A673 (cell line): ENCODE measurements around the gene AADACL3. TPM values are rescaled to one million over a fixed set of nuclear protein-coding genes. Genes with fewer than 3 reads are reported as not detected.

Source experiments
- BruUV-seq: library from RNA; stranded (reverse); fragments of 400-500 nt; replicated peaks from 2 replicates; lab custom pipeline; 2021; lab: Mats Ljungman, UMichigan
- CTCF ChIA-PET: fragments of 300-600 bp; sonication (Branson Sonifier 250); formaldehyde crosslinking; loops from one replicate; lab custom pipeline; 2022; ENCODE audit warnings: antibody characterized with exemption; lab: Charles Lee
- POLR2A ChIA-PET: fragments of 300-600 bp; sonication (Branson Sonifier 250); formaldehyde crosslinking; loops from one replicate; lab custom pipeline; 2022; ENCODE audit warnings: antibody characterized with exemption; ENCODE audit not compliant: low non-redundant PET; lab: Charles Lee
- DNase-seq: peaks from one replicate; pipeline ENCODE4 v3.0.0-alpha.2; 2015; ENCODE audit warnings: low spot score
- H3K27ac ChIP-seq: fragments of 200-600 bp; sonication (generic); 2 replicates; pipeline ENCODE4 v1.5.1; 2016; ENCODE audit warnings: mixed run types, low read depth, mild to moderate bottlenecking, mixed read lengths, antibody characterized with exemption, low read length; ENCODE audit not compliant: poor library complexity, severe bottlenecking
- H3K27me3 ChIP-seq: fragments of 200-600 bp; sonication (generic); replicated peaks from 2 replicates; pipeline ENCODE4 v1.6.1; 2017; ENCODE audit warnings: mixed run types, low read depth, mild to moderate bottlenecking, mixed read lengths, antibody characterized with exemption, low read length; ENCODE audit not compliant: insufficient read depth, poor library complexity
- H3K36me3 ChIP-seq: fragments of 200-600 bp; sonication (generic); 2 replicates; pipeline ENCODE4 v1.6.1; 2016; ENCODE audit warnings: mixed run types, mild to moderate bottlenecking, mixed read lengths, antibody characterized with exemption, low read length; ENCODE audit not compliant: insufficient read depth, poor library complexity, severe bottlenecking
- H3K4me1 ChIP-seq: fragments of 200-600 bp; sonication (generic); 2 replicates; pipeline ENCODE4 v1.6.1; 2017; ENCODE audit warnings: mixed run types, mild to moderate bottlenecking, mixed read lengths, antibody characterized with exemption, low read length; ENCODE audit not compliant: insufficient read depth, poor library complexity, severe bottlenecking
- H3K4me3 ChIP-seq: fragments of 200-600 bp; sonication (generic); 2 replicates; pipeline ENCODE4 v1.5.1; 2016; ENCODE audit warnings: low read depth, mixed run types, mild to moderate bottlenecking, mixed read lengths, low read length; ENCODE audit not compliant: poor library complexity, severe bottlenecking
- H3K9me3 ChIP-seq: fragments of 200-600 bp; sonication (generic); 2 replicates; pipeline ENCODE4 v1.6.1; 2016; ENCODE audit warnings: mixed run types, low read depth, mild to moderate bottlenecking, mixed read lengths, antibody characterized with exemption, low read length; ENCODE audit not compliant: poor library complexity, severe bottlenecking
- CTCF ChIP-seq: fragments of 300-800, 200-600 bp; sonication (generic); conservative IDR thresholded peaks from 2 replicates; pipeline ENCODE4 v1.5.1; 2017; ENCODE audit warnings: low read depth, mild to moderate bottlenecking, antibody characterized with exemption, low read length, moderate library complexity, mixed read lengths
- EZH2 ChIP-seq: fragments of 200-600 bp; sonication (generic); IDR thresholded peaks from 2 replicates; pipeline ENCODE4 v1.6.1; 2017; ENCODE audit warnings: borderline replicate concordance, low read depth, mild to moderate bottlenecking, mixed read lengths, antibody characterized with exemption, low read length; ENCODE audit not compliant: poor library complexity, severe bottlenecking
- intact Hi-C: fragments of 100-400 bp; cut with micrococcal nuclease; formaldehyde crosslinking; loops from one replicate; pipeline ENCODE4 v1.10.0; 2022; ENCODE audit not compliant: unreplicated experiment
- total RNA-seq: library from RNA; stranded (reverse); gene quantifications from 2 replicates; pipeline ENCODE4 v1.2.3, GENCODE V29; 2021

The AADACL3 gene
- total RNA-seq, 1 experiment from 2014 or later: not detected

- H3K9me3 ChIP-seq: no peaks in the 10 kb centered on the region
Measured at GRCh38 chr1:12761781-12762180, 45.9 kb downstream of the AADACL3 start.

GRCh38 chr1:12762766-12763165 is 46.9 kb downstream of the AADACL3 start:
- no peaks in the 10 kb centered on the region for H3K27me3 ChIP-seq
- intact Hi-C loops: no loop called here
- no peaks in the 10 kb centered on the region for H3K36me3 ChIP-seq
- ChIA-PET POLR2A (no interaction called here), CTCF (no interaction called here)
- no peak for TF ChIP-seq EZH2
- TF ChIP-seq CTCF: no peak
- H3K4me3 ChIP-seq: no peak overlapping the region
- no TSS peak for BruUV-seq
- no peaks in the 10 kb centered on the region for H3K9me3 ChIP-seq
- no peaks in the 10 kb centered on the region for H3K4me1 ChIP-seq
- no peak overlapping the region for H3K27ac ChIP-seq
- no peak for DNase-seq

More at GRCh38 chr1:12761781-12762180, 45.9 kb downstream of the AADACL3 start:
- DNase-seq: no peak
- Histone ChIP-seq H3K27me3 (peaks cover 2% of the 10 kb centered on the region), H3K27ac (no peak overlapping the region), H3K4me3 (no peak overlapping the region), H3K4me1 (no peaks in the 10 kb centered on the region), H3K36me3 (no peaks in the 10 kb centered on the region)
- intact Hi-C loops: no loop called here
- ChIA-PET POLR2A (no interaction called here), CTCF (no interaction called here)
- TF ChIP-seq EZH2 (no peak), CTCF (no peak)
- no TSS peak for BruUV-seq

DNA sequence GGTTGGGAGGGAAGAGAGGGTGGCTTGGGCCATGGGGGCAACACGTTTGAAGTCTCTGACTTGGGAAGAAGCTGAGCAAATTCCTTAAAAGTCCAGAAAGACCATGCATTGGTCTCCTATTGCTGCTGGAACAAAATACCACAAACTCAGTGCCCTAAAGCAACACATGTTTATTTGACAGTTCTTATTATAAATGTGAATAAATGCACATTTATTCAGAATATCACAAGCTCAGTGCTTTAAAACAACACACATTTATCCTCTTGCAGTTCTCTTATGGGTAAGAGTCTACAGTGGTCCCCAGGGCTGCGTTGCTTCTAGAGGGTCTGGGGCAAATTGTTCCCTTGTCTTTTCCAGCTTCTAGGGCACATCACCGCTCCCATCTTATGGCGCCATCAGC is 47.6 kb downstream of the AADACL3 start:
- DNase-seq: no peak
- no peak overlapping the region for H3K27ac ChIP-seq
- intact Hi-C loops: no loop called here
- H3K9me3 ChIP-seq: no peaks in the 10 kb centered on the region
- no peak for TF ChIP-seq EZH2
- TF ChIP-seq CTCF: no peak
- POLR2A ChIA-PET: no interaction called here
- H3K36me3 ChIP-seq: no peaks in the 10 kb centered on the region
- H3K4me1 ChIP-seq: no peaks in the 10 kb centered on the region
- CTCF ChIA-PET: no interaction called here
- no peaks in the 10 kb centered on the region for H3K27me3 ChIP-seq
- H3K4me3 ChIP-seq: no peak overlapping the region
- no TSS peak for BruUV-seq
